Activated CD4-positive, alpha-beta memory T cell treated with anti-CD3 and anti-CD28 coated beads for 36 hours (primary cell): Measurements from ENCODE around the gene NOL11. TPM values are rescaled to one million over a fixed set of nuclear protein-coding genes. Genes with fewer than 3 reads are reported as not detected.
A peak's percentile ranks its signal among the peaks of the same experiment; 100 is the strongest.
"Not testable (repeated sequence)": the region's sequence is repeated elsewhere in the genome, so short reads cannot be mapped to it uniquely, and the experiment has no call there.

Source experiments
- CTCF ChIA-PET: fragments of 350-600 bp; sonication (Branson Sonifier 250); formaldehyde crosslinking; loops from one replicate; lab custom pipeline; 2021; ENCODE audit warnings: antibody characterized with exemption, inconsistent platforms; lab: Charles Lee
- POLR2A ChIA-PET: fragments of 350-600 bp; sonication (Branson Sonifier 250); formaldehyde crosslinking; loops from one replicate; lab custom pipeline; 2021; ENCODE audit warnings: antibody characterized with exemption; lab: Charles Lee
- DNase-seq: peaks from one replicate; pipeline ENCODE4 v3.0.0-alpha.2; 2020
- H3K27ac Mint-ChIP-seq: one replicate; pipeline ENCODE4 v1.8.0; 2021; ENCODE audit warnings: mixed read lengths
- H3K27me3 Mint-ChIP-seq: one replicate; pipeline ENCODE4 v1.8.0; 2021; ENCODE audit warnings: mixed read lengths
- H3K36me3 Mint-ChIP-seq: one replicate; pipeline ENCODE4 v1.8.0; 2021; ENCODE audit warnings: mixed read lengths
- H3K4me1 Mint-ChIP-seq: one replicate; pipeline ENCODE4 v1.8.0; 2021; ENCODE audit warnings: low read depth, mixed read lengths
- H3K4me3 Mint-ChIP-seq: one replicate; pipeline ENCODE4 v1.8.0; 2021; ENCODE audit warnings: mild to moderate bottlenecking, mixed read lengths
- H3K9me3 Mint-ChIP-seq: one replicate; pipeline ENCODE4 v1.8.0; 2021; ENCODE audit warnings: mixed read lengths
- intact Hi-C: fragments of 100-400 bp; cut with micrococcal nuclease; formaldehyde crosslinking; loops from one replicate; pipeline ENCODE4 v1.15.1; 2023
- total RNA-seq, 2 experiments: library from RNA; stranded (reverse); gene quantifications; one replicate each; pipeline ENCODE4 v1.2.3, GENCODE V29; 2021

NOL11 gene
- total RNA-seq, 2 experiments from 2014 or later: 59.5 to 62.0 TPM

GRCh38 chr17:67711916-67712315 is 5.8 kb upstream of the NOL11 start:
- H3K9me3 Mint-ChIP-seq: no peaks in the 10 kb centered on the region
- intact Hi-C loops: no loop called here
- DNase-seq: no peak
- CTCF ChIA-PET: no interaction called here
- H3K36me3 Mint-ChIP-seq: no peaks in the 10 kb centered on the region
- H3K4me3 Mint-ChIP-seq: no peak overlapping the region
- POLR2A ChIA-PET: no interaction called here
- H3K27ac Mint-ChIP-seq: no peak overlapping the region
- peaks cover 5% of the 10 kb centered on the region for H3K27me3 Mint-ChIP-seq
- peaks cover 5% of the 10 kb centered on the region for H3K4me1 Mint-ChIP-seq

DNA sequence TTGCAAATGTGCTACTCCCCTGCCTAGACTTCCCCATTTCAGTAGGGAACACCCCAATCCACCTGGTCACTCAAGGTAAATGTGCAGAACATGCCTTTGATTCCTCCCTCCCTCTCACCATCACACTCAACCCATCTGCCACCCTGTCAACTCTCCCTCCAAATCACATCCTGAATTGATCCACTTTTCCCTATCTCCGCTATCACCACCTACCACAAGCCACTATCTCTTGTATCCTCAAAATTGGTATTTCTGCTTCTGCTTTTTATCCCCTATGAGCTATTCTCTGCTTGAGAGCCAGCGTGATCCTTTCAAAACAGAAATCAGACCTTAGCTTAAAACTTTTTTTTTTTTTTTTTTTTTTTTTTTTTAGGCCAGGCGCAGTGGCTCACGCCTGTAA is 5.4 kb upstream of the NOL11 start:
- Mint-ChIP-seq H3K9me3 (no peaks in the 10 kb centered on the region), H3K27me3 (peaks cover 5% of the 10 kb centered on the region), H3K4me1 (peaks cover 8% of the 10 kb centered on the region), H3K36me3 (no peaks in the 10 kb centered on the region), H3K27ac (no peak overlapping the region), H3K4me3 (no peak overlapping the region)
- CTCF ChIA-PET: no interaction called here
- POLR2A ChIA-PET: no interaction called here
- intact Hi-C loops: no loop called here
- no peak for DNase-seq

DNA sequence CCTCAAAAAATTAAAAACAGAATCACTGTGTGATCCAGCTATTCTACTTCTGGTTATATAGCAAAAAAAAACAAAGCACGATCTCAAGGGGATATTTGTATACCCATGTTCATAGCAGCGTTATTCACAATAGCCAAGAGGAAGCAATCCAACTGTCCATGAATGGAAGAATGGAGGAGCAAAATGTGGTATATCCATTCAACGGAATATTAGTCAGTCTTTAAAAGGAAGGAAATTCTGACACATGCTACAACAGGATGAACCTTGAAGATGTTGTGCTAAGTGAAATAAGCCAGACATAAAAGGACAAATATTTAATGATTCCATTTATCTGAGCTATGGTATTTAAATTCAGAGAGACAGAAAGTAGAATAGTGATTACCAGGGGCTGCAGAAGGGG is 4.6 kb upstream of the NOL11 start:
- DNase-seq: no peak

DNA sequence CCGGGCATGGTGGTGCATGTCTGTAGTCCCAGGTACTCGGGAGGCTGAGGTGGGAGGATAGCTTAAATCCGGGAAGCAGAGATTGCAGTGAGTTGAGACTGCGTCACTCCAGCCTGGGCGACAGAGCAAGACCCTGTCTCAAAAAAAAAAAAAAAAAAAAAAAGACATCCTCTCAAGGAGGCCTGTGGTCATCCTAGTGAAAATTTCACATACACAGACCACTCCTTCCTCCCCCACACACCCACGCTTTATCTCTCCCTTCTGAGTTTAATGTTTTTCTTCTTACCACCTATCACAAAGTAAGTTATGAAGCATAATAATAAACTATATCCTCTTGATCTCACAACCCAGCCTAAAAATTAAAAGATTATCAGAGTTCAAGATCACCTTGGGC is 1.3 kb upstream of the NOL11 start:
- CTCF ChIA-PET: interaction anchor here (1.0 to 1.1 kb wide), 2 partner anchors 108 to 344 kb away, joined by 3 read pairs; no protein-coding TSS in a partner anchor

More for the DNA sequence above, 4.6 kb upstream of the NOL11 start:
- H3K4me1 Mint-ChIP-seq: peaks cover 8% of the 10 kb centered on the region
- no peak overlapping the region for H3K27ac Mint-ChIP-seq
- intact Hi-C loops: no loop called here
- no peak overlapping the region for H3K4me3 Mint-ChIP-seq
- ChIA-PET POLR2A (interaction anchor here (0.8 kb wide), 1 partner anchor 402 kb away, joined by 6 read pairs; no protein-coding TSS in a partner anchor), CTCF (interaction anchor here (0.6 kb wide), 1 partner anchor 93 kb away, joined by 3 read pairs; no protein-coding TSS in a partner anchor)
- no peaks in the 10 kb centered on the region for H3K9me3 Mint-ChIP-seq
- H3K36me3 Mint-ChIP-seq: peaks cover 4% of the 10 kb centered on the region
- H3K27me3 Mint-ChIP-seq: peaks cover 5% of the 10 kb centered on the region

DNA sequence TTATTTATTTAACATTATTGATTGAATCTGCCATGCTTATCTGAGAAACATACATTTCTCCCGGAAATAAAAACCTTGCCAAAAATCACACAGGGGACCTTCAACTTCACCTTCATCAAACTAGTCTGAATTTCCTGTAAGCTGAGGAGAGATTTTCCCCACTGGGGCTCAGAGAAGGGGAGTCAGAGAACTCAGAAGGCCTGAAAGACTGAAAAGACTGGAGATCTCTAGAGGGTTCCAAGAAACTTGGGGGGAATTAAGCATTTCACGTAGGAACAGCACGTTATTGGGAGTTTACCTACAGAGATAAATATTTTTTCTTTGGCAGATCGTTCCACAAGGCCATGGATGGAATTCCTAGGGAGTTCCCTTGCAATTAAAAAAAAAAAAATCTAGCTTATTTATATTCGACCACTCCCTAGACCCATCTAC is 528 bp upstream of the NOL11 start:
- ChIA-PET POLR2A (interaction anchor here (0.6 to 2.0 kb wide), 6 partner anchors 10 to 342 kb away, joined by 3 to 9 read pairs (median 4); partner anchors contain the start of gene PITPNC1), CTCF (interaction anchor here (0.6 to 2.1 kb wide), 8 partner anchors 17 to 345 kb away, joined by 3 to 9 read pairs (median 3); no protein-coding TSS in a partner anchor)
- Mint-ChIP-seq H3K9me3 (no peaks in the 10 kb centered on the region), H3K36me3 (peaks cover 23% of the 10 kb centered on the region), H3K27ac (peak overlapping the region; percentile 93), H3K4me3 (peak overlapping the region; percentile 94), H3K27me3 (peaks cover 5% of the 10 kb centered on the region), H3K4me1 (peaks cover 22% of the 10 kb centered on the region)
- DNase-seq: no peak
- intact Hi-C loops: loop anchor here (1.0 kb wide), 2 partner anchors 108 to 340 kb away; partner anchors contain the start of genes BPTF and PITPNC1

More for the DNA sequence above, 1.3 kb upstream of the NOL11 start:
- peaks cover 15% of the 10 kb centered on the region for H3K36me3 Mint-ChIP-seq
- DNase-seq: no peak
- no peaks in the 10 kb centered on the region for H3K9me3 Mint-ChIP-seq
- POLR2A ChIA-PET: no interaction called here
- H3K27ac Mint-ChIP-seq: no peak overlapping the region
- H3K27me3 Mint-ChIP-seq: peaks cover 5% of the 10 kb centered on the region
- intact Hi-C loops: no loop called here
- peak overlapping the region; percentile 94 for H3K4me3 Mint-ChIP-seq
- H3K4me1 Mint-ChIP-seq: peaks cover 15% of the 10 kb centered on the region

DNA sequence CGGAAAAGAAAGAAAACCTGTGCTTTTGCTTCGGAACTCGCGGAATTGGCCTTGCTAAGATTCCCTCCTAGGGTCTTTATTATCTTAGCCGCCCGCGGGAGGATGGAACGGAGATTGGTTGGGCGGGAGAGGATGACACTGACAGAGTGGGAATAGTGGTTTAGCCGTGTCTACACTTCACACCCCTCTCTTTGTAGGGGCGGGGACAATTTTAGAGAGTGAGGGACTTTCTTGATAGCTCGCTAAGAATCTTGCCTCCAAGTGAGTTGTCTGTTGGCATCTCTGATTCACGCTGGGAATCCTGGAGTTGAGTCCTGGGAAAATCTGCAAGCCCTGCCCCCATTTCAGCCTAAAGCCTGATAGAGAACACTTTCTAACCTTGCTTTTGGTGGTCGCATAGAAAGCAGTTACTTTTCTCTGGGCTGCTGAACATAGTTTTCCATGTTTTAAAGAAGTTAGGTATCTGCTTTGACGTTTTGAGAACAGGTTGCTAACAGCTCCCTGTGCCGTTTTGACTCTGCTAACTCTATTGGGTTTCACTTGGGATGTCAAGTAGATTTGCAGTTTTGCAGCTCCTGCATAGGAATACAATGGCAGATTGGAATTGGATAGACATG is 697 bp downstream of the NOL11 start:
- Mint-ChIP-seq H3K4me3 (peak overlapping the region; percentile 94), H3K27me3 (no peaks in the 10 kb centered on the region), H3K36me3 (peaks cover 23% of the 10 kb centered on the region), H3K9me3 (no peaks in the 10 kb centered on the region), H3K27ac (peak overlapping the region; percentile 93), H3K4me1 (peaks cover 22% of the 10 kb centered on the region)
- ChIA-PET POLR2A (interaction anchor here (1.0 to 2.0 kb wide), 4 partner anchors 107 to 352 kb away, joined by 3 to 9 read pairs (median 4); partner anchors contain the start of genes BPTF, PITPNC1 and PSMD12), CTCF (interaction anchor here (0.6 to 2.1 kb wide), 7 partner anchors 9 to 353 kb away, joined by 3 to 9 read pairs (median 3); partner anchors contain the start of gene BPTF)
- DNase-seq: peak; percentile 52
- intact Hi-C loops: loop anchor here (2.0 kb wide), 1 partner anchor 738 kb away; the partner anchor contains the start of gene WIPI1

GRCh38 chr17:67725373-67725791 is 7.6 kb downstream of the NOL11 start:
- no peak for DNase-seq
- Mint-ChIP-seq H3K27me3 (no peaks in the 10 kb centered on the region), H3K4me3 (no peak overlapping the region), H3K36me3 (peaks cover 57% of the 10 kb centered on the region), H3K9me3 (no peaks in the 10 kb centered on the region), H3K4me1 (peaks cover 22% of the 10 kb centered on the region), H3K27ac (peak overlapping the region; percentile 81)
- CTCF ChIA-PET: no interaction called here
- POLR2A ChIA-PET: no interaction called here
- intact Hi-C loops: no loop called here

DNA sequence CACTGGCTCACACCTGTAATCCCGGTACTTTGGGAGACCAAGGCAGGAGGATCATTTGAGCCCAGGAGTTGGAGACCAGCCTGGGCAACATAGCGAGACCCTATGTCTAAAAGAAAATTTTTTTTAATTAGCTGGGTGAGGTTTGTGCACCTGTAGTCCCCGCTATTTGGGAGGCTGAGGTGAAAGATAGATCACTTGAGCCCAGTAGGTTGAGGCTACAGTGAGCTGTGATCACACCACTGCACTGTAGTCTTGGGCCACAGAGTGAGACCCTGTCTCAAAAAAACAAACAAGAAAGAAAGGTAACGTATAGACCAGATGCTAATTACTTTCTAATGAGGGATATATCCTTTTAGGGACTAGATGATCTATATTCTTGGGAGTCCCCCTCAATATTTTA is 8.1 kb downstream of the NOL11 start:
- H3K36me3 Mint-ChIP-seq: peaks cover 59% of the 10 kb centered on the region
- peak overlapping the region; percentile 81 for H3K27ac Mint-ChIP-seq
- POLR2A ChIA-PET: interaction anchor here (1.0 kb wide), 1 partner anchor 14 kb away, joined by 3 read pairs; no protein-coding TSS in a partner anchor
- DNase-seq: no peak
- peaks cover 20% of the 10 kb centered on the region for H3K4me1 Mint-ChIP-seq
- intact Hi-C loops: no loop called here
- CTCF ChIA-PET: interaction anchor here (1.2 kb wide), 1 partner anchor 10 kb away, joined by 3 read pairs; no protein-coding TSS in a partner anchor
- no peak overlapping the region for H3K4me3 Mint-ChIP-seq
- H3K9me3 Mint-ChIP-seq: no peaks in the 10 kb centered on the region
- no peaks in the 10 kb centered on the region for H3K27me3 Mint-ChIP-seq

DNA sequence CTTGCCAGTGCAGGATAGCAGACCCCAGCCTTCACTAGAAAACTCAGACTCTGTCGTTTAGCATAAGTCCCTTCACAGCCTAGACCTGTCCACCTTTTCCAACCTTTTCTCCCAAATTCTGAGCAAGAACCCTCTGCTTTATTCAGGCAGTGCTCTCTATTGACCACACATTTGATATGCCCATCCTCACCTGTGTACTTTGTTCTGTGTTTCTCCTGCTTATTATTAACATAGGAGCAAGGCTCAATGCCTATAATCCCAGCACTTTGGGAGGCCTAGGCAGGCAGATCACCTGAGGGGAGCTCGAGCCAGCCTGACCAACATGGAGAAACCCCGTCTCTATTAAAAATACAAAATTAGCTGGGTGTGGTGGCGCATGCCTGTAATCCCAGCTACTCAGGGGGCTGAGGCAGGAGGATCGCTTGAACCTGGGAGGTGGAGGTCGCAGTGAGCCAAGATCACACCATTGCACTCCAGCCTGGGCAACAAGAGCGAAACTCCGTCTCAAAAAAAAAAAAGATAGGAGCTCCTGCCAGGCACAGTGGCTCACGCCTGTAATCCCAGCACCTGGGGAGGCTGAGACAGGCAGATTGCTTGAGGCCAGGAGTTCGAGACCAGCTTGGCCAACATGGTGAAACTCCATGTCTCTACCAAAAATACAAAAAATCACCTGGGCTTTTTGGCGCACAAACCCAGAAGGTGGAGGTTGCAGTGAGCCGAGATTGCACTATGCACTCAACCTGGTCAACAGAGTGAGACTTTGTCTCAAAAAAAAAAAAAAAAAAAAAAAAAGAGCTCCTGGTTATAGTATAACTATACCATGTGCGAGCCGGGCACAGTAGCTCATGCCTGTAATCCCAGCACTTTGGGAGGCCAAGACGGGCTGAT is 9.7 kb downstream of the NOL11 start:
- H3K4me3 Mint-ChIP-seq, H3K27me3 Mint-ChIP-seq, H3K9me3 Mint-ChIP-seq, intact Hi-C loops, DNase-seq: not testable (repeated sequence)
- peaks cover 16% of the 10 kb centered on the region for H3K4me1 Mint-ChIP-seq
- CTCF ChIA-PET: interaction anchor here (0.8 kb wide), 1 partner anchor 9 kb away, joined by 3 read pairs; no protein-coding TSS in a partner anchor
- peaks cover 56% of the 10 kb centered on the region for H3K36me3 Mint-ChIP-seq
- POLR2A ChIA-PET: interaction anchor here (0.7 kb wide), 1 partner anchor 313 kb away, joined by 3 read pairs; no protein-coding TSS in a partner anchor
- H3K27ac Mint-ChIP-seq: peak overlapping the region; percentile 8

- DNase-seq: no peak
- ChIA-PET CTCF (no interaction called here), POLR2A (no interaction called here)
- Mint-ChIP-seq H3K4me1 (peaks cover 28% of the 10 kb centered on the region), H3K9me3 (no peaks in the 10 kb centered on the region), H3K4me3 (no peak overlapping the region), H3K27me3 (no peaks in the 10 kb centered on the region), H3K27ac (no peak overlapping the region), H3K36me3 (peaks cover 67% of the 10 kb centered on the region)
- intact Hi-C loops: no loop called here
These were observed 12.2 kb downstream of the NOL11 start for GRCh38 chr17:67729903-67730302.

DNA sequence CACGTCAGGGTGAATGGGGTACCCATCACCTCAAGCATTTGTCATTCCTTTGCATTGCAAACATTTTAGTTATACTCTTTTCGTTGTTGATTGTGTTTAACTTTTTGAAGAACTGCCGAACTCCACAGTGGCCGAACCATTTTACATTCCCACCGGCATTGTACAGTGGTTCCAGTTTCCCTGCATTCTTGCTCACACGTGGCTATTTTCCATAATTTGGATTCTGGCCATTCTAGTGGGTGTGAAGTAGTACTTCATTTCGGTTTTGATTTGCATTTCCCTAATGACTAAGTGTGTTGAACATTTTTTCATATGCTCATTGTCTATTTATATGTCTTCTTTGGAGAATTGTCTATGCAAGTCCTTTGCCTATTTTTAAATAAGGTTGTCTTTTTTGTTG is 13.0 kb downstream of the NOL11 start:
- H3K36me3 Mint-ChIP-seq: peaks cover 60% of the 10 kb centered on the region
- H3K27ac Mint-ChIP-seq: no peak overlapping the region
- CTCF ChIA-PET: no interaction called here
- H3K27me3 Mint-ChIP-seq: no peaks in the 10 kb centered on the region
- H3K9me3 Mint-ChIP-seq: no peaks in the 10 kb centered on the region
- no peak overlapping the region for H3K4me3 Mint-ChIP-seq
- no peak for DNase-seq
- intact Hi-C loops: no loop called here
- POLR2A ChIA-PET: no interaction called here
- H3K4me1 Mint-ChIP-seq: peaks cover 20% of the 10 kb centered on the region
